Limb (tissue), 2 donors: ENCODE data around the gene IL25.
A peak's percentile ranks its signal among the peaks of the same experiment; 100 is the strongest.
"Not testable (repeated sequence)": the region's sequence is repeated elsewhere in the genome, so short reads cannot be mapped to it uniquely, and the experiment has no call there.

ENCODE experiments used
- DNase-seq, 2 donors: peaks; one replicate each; pipeline ENCODE4 v3.0.0-alpha.2; 2016; ENCODE audit errors: extremely low spot score in 2 of 2

The IL25 gene

DNA sequence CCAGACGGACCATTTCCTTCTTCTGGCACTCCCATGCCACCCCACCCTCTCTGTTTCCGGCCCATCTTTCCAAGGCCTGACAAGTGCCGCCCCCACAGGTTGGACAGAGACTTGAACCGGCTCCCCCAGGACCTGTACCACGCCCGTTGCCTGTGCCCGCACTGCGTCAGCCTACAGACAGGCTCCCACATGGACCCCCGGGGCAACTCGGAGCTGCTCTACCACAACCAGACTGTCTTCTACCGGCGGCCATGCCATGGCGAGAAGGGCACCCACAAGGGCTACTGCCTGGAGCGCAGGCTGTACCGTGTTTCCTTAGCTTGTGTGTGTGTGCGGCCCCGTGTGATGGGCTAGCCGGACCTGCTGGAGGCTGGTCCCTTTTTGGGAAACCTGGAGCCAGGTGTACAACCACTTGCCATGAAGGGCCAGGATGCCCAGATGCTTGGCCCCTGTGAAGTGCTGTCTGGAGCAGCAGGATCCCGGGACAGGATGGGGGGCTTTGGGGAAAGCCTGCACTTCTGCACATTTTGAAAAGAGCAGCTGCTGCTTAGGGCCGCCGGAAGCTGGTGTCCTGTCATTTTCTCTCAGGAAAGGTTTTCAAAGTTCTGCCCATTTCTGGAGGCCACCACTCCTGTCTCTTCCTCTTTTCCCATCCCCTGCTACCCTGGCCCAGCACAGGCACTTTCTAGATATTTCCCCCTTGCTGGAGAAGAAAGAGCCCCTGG, 3.1 kb downstream of the IL25 start:
- DNase-seq: no peak

DNA sequence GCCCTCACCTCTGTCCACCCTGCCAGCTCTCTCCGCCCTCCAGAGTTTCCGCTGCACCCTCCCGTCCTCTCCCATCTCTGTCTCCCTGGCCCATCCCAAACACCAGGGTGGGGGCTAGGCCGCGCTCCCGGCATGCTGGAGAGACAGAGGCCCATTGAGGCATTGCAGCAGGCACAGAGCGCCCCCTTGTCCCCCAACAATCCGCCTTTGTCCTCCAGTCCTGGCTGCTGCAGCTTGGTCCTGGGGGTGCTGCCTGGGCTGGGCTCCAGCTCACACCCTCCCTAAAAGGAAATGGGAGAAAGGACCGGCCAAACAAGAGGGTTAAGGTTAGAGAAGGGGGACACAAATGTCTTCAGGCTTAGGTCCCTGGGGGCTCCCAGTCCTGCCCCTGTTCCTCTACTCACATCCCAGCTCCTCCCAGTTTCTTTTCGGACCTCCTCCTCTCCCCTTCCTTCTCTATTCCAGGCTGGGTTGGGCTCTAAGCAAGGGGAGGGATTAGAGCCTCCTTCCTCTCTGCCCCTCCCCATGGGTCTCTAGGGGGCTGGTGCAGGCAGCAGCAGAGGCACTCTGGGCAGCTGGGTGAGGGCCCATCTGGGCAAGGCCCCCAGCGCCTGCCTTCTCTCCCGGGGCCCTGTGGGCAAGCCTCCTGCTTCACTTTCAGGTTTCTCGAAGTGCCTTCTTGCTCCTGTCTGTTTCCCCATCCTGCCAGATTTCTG, 4.0 kb downstream of the IL25 start, which contains the start of gene CMTM5:
Gene CMTM5 (plus strand): TSS at position 565 of the 716 bp plus-strand sequence. CDS start 206 bp downstream, outside the sequence.
- peak in 1 of 2 donors; percentile 70 for DNase-seq

DNA sequence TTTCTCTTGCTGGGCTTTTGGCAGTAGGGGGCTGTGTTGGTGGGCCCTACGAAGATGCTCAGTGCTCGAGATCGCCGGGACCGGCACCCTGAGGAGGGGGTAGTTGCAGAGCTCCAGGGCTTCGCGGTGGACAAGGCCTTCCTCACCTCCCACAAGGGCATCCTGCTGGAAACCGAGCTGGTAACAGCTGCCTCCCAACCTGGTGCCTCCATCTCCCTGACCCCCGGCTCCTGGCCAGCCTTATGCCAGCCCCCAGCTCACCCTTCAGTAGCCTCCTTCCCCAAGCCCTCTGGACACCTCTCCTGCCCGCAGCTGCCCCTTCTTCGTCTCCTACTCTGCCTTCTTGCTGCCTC, 4.6 kb downstream of the IL25 start:
- no peak for DNase-seq

DNA sequence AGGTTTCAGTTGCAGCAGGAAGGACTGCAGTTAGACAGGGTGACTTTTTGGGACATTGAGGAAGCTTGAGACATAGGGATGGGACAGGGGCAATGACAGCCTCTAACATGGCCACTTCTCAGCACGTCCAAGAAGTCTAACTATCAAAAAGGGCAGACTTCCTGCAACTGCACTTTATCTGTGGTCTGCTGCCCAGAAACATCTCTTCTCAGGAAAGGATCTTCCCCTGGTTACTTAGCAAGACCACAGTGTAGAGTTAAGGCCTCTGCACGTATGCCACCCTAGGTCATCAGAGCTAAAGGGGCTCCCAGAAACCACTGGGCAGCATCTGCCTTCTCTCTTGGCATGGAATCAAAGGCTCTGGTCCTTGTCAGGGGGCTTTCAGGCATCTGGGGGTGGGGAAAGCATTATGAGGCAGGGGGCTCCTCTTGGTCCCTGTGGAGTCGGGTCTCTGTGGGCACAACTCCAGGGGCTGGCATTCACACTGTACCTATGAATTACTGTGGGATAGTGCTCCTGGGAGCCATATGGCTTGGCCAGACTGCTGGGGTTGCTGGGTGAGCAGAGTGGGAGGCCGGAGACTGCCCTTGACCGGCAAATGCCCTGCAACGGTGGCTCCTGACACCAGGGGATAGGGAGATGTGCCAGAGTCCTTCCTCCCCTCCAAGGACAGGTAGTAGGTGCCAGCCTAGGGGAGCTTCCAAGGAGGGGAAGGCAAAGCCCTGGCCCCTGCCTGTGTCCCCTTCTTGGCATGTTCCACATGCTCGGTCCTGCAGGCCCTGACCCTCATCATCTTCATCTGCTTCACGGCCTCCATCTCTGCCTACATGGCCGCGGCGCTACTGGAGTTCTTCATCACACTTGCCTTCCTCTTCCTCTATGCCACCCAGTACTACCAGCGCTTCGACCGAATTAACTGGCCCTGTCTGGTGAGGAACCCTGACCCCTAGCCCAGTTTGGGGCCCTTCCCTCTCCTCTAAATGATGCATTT, 5.3 kb downstream of the IL25 start:
- DNase-seq: no peak

DNA sequence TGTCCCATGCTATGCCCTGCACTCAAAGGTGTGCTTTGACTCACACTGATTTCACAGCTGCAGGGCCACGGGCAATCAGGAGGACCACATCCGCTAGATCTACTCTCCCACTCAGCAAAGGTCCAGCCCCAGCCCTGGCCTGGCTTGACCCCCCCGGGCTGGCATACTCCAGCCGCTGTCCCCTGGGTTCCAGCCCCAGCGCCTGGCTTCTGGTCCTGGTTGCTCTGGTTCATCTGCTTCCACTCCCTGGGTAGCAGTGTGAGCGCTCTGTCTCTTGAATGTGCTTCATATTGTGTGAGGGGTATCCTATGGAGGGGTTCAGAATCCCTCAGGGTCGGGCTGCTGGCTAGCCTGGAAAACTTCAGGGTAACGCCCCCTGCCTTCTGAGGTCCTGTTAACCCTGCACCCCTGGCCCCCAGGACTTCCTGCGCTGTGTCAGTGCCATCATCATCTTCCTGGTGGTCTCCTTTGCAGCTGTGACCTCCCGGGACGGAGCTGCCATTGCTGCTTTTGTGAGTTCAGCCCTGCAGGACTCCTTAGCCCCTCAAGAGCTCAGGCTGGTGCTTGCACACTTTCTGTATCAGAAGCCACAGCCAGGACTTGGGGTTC, 6.1 kb downstream of the IL25 start:
- DNase-seq: no peak

DNA sequence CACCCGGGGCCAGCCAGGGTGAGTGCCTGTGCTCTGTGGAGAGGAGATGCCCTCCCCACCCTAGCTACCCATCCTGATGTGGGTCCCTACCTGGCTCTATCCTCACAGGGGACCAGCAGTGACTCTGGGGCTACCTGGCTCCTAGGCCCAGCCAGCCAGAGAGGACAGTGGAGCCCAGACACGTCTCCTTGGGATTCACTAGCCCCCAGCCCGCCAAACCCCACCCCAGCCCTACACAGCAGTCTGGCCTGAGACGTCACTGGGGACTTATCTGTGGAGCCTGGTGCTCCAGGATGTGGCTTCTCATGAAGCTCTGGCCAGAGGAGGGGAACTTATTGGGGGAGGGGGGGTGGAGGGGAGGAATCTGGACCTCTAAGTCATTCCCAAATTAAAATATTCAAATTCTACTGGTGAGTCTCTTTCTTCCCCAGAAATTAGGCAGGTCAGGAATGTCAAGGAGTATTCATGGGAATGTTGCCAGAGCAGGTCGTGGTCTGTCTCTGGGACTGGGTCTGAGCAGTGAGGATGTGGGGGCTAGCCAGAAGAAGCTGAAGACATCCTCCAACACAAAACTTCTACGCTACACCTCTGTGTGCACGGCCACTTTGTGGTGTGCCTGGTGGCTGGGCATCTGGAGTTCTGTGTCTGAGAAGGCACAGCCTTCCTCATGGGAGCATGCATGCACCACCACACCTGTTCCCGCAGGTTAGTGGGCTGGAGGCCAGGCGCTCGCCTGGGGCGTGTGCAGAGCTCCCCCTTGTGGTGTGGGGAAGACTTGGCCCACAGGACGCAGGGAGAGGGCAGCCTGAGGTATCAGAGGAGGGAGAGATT, 7.0 kb downstream of the IL25 start:
- DNase-seq: peak in 1 of 2 donors; percentile 62

DNA sequence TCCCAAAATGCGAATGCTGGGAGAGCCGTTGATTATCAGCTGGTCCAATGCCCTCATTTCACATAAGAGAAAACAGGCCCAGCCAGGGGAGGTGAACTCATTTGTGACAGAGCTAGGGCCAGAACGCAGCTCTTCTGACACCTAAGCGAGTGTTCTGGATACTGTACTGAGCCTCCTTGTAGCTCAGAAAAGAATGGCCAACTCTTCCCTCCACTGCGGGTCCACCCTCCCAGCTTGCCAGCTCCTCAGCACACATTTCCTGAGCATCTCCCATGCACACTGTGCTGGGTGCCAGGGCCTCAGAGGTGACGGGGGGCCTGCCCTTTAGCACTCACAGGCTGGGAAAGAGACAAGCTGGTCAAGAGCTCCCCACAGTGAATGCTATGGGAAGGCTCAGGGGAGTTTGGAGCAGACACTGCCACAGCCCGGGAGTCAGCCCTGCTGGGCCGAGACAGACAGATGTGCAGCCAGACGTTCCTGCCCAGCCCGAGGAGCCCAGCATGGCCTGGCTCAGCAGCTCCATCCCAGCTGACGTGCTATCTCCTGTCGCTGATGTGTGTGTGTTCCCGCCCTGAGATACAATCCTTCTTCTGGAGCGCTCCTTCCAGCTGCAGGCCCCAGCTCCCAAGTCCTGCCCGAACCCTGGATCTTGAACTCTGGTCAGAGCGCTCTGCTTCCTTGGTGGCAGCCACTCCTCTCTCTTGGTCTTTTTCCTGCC, 7.7 kb downstream of the IL25 start:
- no peak for DNase-seq

DNA sequence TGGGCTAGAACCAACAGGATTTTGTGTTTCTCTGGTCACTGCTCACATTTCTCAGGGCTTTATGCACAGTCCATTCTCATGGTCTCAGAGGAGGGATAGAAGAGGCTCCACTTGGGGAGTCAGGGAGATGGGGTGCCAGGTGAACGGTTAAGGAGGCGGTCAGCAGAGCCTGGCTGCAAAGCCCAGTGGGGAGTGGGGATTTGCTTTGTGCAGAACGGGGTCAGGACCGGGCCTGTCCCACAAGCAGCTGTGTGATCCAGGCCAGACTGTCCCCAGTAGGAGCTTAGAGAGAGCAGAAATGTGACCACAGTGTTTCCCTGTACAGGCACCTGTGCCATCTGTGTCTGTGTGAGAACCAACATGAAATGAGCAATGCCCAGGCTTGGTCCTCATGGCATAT, 8.4 kb downstream of the IL25 start:
- no peak for DNase-seq

DNA sequence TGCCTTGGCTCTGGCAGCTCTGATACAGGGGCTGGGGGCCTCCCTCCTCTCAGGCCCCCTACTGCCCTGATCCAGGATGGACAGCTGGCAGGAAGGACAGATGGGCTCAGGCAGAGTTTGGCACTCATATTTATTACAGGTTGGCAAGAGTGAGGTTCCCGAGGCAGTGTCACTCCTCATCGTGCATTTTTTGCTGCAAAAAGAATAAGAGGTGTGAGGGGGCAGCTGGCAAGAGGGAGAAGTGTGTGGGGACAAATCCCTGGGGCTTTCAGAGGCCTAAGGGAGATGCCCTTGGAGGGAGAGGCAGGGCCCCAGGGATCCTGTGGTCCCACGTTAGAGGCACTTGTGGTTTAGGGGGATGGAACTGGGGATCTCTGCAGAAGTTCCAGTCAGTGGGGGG, 9.3 kb downstream of the IL25 start:
- no peak for DNase-seq

DNA sequence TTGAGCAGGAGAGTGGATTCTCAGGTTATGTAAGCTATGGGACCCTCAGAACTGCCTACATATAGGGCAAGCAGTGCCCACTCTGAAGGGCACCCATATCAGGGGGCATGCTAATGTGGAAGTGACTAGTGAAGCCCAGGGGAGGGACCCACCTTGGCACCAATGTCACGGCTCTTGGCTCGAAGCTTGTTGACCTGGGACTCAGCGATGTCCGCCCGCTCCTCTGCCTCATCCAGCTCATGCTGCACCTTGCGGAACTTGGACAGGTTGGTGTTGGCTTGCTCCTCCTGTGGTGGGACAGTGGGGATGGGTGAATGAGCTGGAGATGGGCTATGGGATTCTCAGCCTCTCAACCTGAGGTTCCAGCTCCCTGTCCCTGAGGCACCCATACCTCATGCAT, 9.7 kb downstream of the IL25 start:
- DNase-seq: no peak

DNA sequence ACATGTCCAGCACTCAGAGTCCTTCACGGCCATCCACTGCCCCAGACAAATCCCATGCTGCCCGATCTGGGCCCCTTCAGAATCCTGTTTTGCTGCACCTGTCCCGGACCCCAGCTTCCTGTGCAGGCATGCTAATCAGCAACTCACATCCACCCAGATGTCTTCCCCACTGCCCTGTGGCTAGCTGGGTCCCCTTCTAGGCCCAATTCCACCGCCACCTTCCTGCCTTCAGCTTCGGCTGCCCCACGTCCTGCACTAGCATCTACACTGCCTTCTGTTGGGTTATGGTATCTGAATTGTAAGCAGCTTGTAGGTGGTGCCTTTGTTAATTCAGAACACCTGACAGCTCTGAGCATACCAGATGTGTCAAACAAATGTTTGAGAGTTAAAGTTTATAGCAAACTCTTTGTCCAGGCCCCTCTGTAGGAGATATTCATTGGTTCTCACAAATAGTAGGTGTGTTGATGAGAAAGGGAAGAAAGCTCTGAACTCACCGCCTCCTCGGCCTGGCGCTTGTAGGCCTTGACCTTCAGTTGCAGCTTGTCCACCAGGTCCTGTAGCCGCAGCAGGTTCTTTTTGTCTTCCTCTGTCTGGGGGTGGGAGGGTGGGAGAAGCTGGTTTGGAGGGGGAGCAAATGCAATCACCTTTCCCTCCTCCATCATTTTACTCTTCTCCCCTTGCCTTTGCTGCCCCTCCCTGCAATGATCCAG, 10.3 kb downstream of the IL25 start:
- DNase-seq: no peak

DNA sequence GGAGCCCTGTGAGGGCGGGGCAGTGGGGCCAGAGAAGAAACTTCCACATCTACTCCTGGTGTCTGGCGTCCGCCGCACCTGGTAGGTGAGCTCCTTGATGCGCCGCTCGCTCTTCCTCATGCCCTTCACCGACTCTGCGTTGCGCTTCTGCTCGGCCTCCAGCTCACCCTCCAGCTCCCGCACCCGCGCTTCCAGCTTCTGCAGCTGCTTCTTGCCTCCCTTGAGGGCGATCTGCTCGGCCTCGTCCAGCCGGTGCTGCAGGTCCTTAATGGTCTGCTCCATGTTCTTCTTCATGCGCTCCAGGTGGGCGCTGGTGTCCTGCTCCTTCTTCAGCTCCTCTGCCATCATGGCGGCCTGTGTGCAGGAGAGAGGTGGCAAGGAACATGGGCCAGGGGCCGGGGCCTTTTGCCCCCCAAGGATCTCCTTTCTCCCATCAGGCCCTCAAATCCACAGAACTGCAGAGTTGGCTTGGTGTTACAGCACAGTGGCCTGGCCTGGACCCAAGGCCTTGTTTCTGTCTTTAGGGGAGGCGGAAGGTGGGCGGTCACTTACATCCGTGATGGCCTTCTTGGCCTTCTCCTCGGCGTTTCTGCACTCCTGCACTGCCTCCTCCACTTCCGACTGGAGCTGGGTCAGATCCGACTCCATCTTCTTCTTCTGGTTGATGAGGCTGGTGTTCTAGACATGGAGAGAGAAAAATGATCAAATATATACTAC, 11.9 kb downstream of the IL25 start:
- DNase-seq: no peak

DNA sequence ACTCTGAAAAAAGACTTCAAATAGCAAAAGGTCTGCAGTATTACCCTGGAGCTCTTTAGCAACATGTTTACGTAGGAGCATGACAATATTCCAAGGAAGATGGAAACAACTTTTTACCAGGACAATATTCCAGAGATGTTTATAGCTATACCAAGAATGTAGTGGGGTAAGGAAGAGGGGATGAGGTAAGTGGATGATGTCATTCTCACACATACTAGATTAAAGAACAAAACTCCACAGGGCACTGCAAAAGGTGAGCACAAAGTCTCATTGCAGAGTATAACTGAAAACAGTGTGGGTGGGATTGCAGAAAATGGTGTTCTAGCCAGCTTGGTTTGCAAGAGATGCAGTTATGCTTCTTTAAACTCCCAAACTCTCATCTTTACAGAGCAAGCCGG, 12.6 kb downstream of the IL25 start:
- DNase-seq: no peak

DNA sequence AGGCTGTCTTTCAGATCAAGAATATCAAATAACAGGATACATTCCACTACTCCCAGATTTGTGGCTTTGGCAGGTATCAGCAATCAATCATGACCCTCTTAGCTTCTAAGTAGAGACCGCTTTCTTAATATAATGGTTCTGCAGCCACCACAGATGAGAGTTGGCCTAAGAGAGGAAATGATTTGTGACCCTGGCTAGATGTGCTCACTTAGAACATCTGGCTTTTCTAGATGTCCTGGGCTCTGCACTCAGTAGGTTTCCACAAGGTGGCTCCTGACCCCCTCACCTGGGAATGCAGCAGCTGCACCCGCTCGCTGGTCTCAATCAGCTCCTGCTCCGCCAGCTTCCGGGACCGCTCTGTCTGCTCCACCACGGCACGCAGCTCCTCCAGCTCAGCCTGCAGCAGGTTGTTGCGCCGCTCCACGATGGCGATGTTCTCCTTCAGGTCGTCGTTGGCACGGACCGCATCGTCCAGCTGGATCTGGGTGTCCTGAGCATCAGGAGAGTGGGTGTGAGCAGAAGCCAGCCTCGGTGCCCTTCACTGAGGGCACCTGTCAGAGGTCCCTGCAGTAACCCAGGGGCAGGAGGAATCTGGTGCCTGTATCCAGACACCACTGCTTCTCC, 13.1 kb downstream of the IL25 start:
- no peak for DNase-seq

DNA sequence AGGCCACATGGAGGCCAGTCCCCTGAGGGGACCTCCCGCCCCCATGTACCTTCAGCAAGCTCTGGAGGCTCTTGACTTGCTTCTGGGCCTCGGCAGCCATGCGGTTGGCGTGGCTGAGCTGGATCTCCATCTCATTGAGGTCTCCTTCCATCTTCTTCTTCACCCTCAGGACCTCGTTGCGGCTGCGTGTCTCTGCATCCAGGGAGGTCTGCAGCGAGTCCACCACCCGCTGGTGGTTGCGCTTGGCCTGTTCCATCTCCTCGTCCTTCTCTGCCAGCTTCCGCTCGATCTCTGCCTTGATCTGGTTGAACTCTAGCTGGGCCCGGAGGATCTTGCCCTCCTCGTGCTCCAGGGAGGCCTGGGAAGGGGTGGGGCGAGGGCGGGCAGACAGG, 13.7 kb downstream of the IL25 start:
- DNase-seq: not testable (repeated sequence)

DNA sequence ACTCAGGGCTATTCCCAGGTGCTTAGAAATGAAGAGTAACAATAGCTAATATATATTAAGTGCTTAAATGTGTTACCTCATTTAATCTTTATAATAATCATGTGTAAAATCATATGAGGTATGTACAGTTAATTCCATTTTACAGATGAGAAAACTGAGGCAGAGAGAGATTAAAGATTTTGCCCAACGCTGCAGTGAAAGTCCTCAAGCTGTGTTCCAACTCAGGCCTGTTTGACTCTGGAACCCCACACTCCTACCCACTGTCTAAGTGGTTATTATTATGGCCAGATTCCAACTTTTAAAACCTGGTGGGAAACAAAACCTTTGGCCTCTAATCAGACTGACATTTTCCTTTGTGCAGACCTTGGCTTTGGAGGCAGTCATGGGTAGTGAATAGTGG, 14.4 kb downstream of the IL25 start:
- DNase-seq: no peak

DNA sequence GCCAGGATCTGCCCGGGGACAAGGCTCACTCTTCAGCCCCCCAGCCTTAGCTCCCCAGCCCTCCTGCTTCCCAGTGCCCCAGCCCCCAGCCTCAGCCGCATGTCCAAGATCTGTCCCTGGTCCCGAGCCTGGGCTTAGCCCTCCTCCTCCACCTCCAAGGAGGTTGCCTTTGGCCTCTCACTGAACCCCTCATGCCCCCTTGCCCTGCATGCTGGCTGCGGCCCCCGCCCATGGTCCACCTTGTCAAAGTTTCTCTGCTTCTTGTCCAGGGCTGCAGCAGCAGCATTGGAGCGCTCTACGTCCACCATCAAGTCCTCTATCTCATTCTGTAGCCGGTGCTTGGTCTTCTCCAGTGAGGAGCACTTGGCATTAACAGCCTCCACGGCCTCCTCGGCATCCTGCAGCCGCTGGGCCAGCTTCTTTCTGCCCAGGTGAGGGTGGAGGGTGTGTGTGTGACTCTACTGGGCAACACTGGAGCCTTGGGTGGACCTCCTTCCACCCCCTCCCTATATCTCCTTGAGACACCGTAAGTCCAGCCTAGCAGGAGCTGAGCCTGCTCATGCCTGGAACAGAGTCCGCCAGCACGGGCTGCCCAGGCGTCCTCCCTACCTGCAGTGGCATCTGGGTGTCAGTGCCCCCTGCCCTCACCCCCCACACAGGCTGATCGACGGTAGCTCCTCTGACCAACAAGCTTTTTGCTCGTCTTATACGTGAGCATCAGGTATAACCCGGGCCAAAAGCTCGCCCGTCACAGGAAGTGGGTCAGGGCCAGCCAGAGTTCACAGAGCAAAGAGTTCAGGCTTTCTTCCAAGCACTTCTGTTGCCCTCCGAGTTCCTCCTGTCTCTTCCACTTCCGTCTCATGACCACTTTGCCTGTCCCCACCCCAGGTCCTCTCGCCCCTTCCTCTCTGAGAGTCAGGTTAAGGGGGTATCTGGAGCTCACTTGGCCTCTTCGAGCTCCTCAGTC, 15.6 kb downstream of the IL25 start:
- DNase-seq: no peak
